Lung (tissue), 12 donors: ENCODE measurements around the gene MAP3K15. TPM values are rescaled to one million over a fixed set of nuclear protein-coding genes. Genes with fewer than 3 reads are reported as not detected.
"Not testable (repeated sequence)": the region's sequence is repeated elsewhere in the genome, so short reads cannot be mapped to it uniquely, and the experiment has no call there.

ENCODE experiments used
- ATAC-seq: fragments of 200-7000 bp; cut with Tn5 transposase; one replicate; pipeline ENCODE4 v1.9.1; 2020; ENCODE audit warnings: moderate number of reproducible peaks; ENCODE audit not compliant: insufficient read depth, low FRiP score
- DNase-seq, 3 donors: peaks; one replicate each; pipeline ENCODE4 v3.0.0-alpha.2; 2013 to 2017
- H3K27ac ChIP-seq, 2 donors: one replicate each; pipeline ENCODE4 v1.5.1; 2013; ENCODE audit warnings: mild to moderate bottlenecking in 2 of 2, moderate library complexity in 2 of 2, control low read depth in 1 of 2, inconsistent platforms in 1 of 2, low read depth in 1 of 2, low read length in 1 of 2
- H3K27me3 ChIP-seq, 3 donors: one replicate each; pipeline ENCODE4 v1.5.1; 2013; ENCODE audit warnings: low read length in 2 of 3; ENCODE audit not compliant: control insufficient read depth in 3 of 3, insufficient read depth in 3 of 3
- H3K36me3 ChIP-seq, 4 donors: one replicate each; pipeline ENCODE4 v1.5.1; 2013; ENCODE audit warnings: low read length in 4 of 4, mild to moderate bottlenecking in 1 of 4, moderate library complexity in 1 of 4; ENCODE audit not compliant: control insufficient read depth in 4 of 4, insufficient read depth in 4 of 4
- H3K4me1 ChIP-seq, 5 donors: one replicate each; pipeline ENCODE4 v1.5.1; 2013; ENCODE audit warnings: low read length in 5 of 5, mild to moderate bottlenecking in 2 of 5, moderate library complexity in 1 of 5; ENCODE audit not compliant: control insufficient read depth in 5 of 5, insufficient read depth in 5 of 5
- H3K4me3 ChIP-seq: one replicate; pipeline ENCODE4 v1.5.1; 2013; ENCODE audit warnings: mild to moderate bottlenecking, control low read depth, moderate library complexity
- H3K9ac ChIP-seq, 2 donors: one replicate each; pipeline ENCODE4 v1.5.1; 2013; ENCODE audit warnings: low read length in 2 of 2, control low read depth in 1 of 2; ENCODE audit not compliant: insufficient read depth in 1 of 2
- H3K9me3 ChIP-seq, 4 donors: one replicate each; pipeline ENCODE4 v1.5.1; 2013; ENCODE audit warnings: low read length in 3 of 4, mild to moderate bottlenecking in 1 of 4, moderate library complexity in 1 of 4; ENCODE audit not compliant: control insufficient read depth in 4 of 4, insufficient read depth in 3 of 4
- WGBS, 2 donors: extraction: QIAGEN DNeasy Blood & Tissue Kit; methylation state at CpG; one replicate each; pipeline ENCODE4 v1.1.7; 2013; 5-methylcytosine and 5-hydroxymethylcytosine counted together
- polyA plus RNA-seq, 2 donors: library from polyadenylated mRNA; stranded (reverse); fragments of 200-250 nt; gene quantifications; one replicate each; pipeline ENCODE4 v1.2.1, GENCODE V29; 2013
- total RNA-seq, 2 donors: library from RNA; depleted of rRNA in 1 of 2; stranded (reverse); fragments of >200 nt in 1 of 2; gene quantifications; one replicate each; pipeline ENCODE4 v1.2.1, GENCODE V29; 2014 to 2021
- TF ChIP-seq, protein P1 (sequence below): IDR thresholded peaks from 2 replicates; pipeline ENCODE4 v1.5.1; 2012; ENCODE audit warnings: mild to moderate bottlenecking; ENCODE audit errors: control extremely low read depth, extremely low read depth
- donor health status: control.
- donor health status: control.
- donor health status: Bipolar disorder and iron deficiency.
- donor health status: healthy.
- donor health status: DM: yes; HTN: yes; CAD: no.

The MAP3K15 gene
- total and polyA plus RNA-seq, 4 donors, result 0.16 to 2.1 (median 0.40) TPM

GRCh38 chrX:19513383-19513782 is 1.9 kb downstream of the MAP3K15 start:
- Histone ChIP-seq H3K27ac (no peak overlapping the region), H3K4me1 (no peaks in the 10 kb centered on the region), H3K9me3 (peaks cover 0 to 7% (median 1%) of the 10 kb centered on the region in 4 donors), H3K9ac (no peak overlapping the region), H3K4me3 (no peak overlapping the region), H3K27me3 (peaks cover 0 to 12% (median 10%) of the 10 kb centered on the region in 3 donors), H3K36me3 (no peaks in the 10 kb centered on the region)
- peak; percentile 25 to 45 (median 44) for DNase-seq
- WGBS, 2 donors, result 13 to 34% methylated on average over 4 of the region's 4 CpGs
- TF ChIP-seq, protein P1, sequence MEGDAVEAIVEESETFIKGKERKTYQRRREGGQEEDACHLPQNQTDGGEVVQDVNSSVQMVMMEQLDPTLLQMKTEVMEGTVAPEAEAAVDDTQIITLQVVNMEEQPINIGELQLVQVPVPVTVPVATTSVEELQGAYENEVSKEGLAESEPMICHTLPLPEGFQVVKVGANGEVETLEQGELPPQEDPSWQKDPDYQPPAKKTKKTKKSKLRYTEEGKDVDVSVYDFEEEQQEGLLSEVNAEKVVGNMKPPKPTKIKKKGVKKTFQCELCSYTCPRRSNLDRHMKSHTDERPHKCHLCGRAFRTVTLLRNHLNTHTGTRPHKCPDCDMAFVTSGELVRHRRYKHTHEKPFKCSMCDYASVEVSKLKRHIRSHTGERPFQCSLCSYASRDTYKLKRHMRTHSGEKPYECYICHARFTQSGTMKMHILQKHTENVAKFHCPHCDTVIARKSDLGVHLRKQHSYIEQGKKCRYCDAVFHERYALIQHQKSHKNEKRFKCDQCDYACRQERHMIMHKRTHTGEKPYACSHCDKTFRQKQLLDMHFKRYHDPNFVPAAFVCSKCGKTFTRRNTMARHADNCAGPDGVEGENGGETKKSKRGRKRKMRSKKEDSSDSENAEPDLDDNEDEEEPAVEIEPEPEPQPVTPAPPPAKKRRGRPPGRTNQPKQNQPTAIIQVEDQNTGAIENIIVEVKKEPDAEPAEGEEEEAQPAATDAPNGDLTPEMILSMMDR, result no peak
- ATAC-seq, result no peak

GRCh38 chrX:19512961-19513360 is 2.3 kb downstream of the MAP3K15 start:
- WGBS, 2 donors, result 29 to 41% methylated on average over 9 of the region's 9 CpGs
- Histone ChIP-seq H3K27me3 (peaks cover 0 to 12% (median 10%) of the 10 kb centered on the region in 3 donors), H3K27ac (no peak overlapping the region), H3K4me1 (no peaks in the 10 kb centered on the region), H3K4me3 (no peak overlapping the region), H3K36me3 (no peaks in the 10 kb centered on the region), H3K9me3 (peaks cover 0 to 6% (median 1%) of the 10 kb centered on the region in 4 donors), H3K9ac (no peak overlapping the region)
- ATAC-seq (no peak), DNase-seq (no peak)
- TF ChIP-seq, protein P1, result no peak

DNA sequence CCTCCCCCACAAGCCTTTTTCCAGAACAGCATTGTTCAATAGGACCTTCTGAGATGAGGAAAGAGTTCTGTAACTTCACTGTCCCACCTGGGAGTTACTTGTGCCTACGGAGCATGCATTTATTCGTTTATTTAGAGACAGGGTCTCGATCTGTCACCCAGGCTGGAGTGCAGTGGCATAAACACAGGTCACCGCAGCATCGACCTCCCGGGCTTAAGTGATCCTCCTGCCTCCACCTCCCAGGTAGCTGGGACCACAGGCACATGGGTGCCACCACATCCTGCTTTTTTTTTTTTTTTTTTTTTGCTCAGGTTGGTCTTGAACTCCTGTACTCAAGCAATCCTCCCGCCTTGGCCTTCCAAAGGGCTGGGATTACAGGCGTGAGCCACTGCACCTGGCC is 2.9 kb downstream of the MAP3K15 start:
- no peaks in the 10 kb centered on the region for H3K36me3 ChIP-seq
- TF ChIP-seq, protein P1, result no peak
- peaks cover 0 to 4% (median 1%) of the 10 kb centered on the region in 4 donors for H3K9me3 ChIP-seq
- no peaks in the 10 kb centered on the region for H3K4me1 ChIP-seq
- no peak overlapping the region for H3K27ac ChIP-seq
- no peak for DNase-seq
- no peak overlapping the region for H3K4me3 ChIP-seq
- peaks cover 0 to 12% (median 10%) of the 10 kb centered on the region in 3 donors for H3K27me3 ChIP-seq
- no peak for ATAC-seq
- 90 to 91% methylated on average over 8 of the region's 8 CpGs for WGBS, 2 donors
- H3K9ac ChIP-seq, result no peak overlapping the region

GRCh38 chrX:19511796-19512195 is 3.5 kb downstream of the MAP3K15 start:
- not testable (repeated sequence) for DNase-seq, H3K4me1 ChIP-seq, H3K9ac ChIP-seq, H3K27ac ChIP-seq, H3K36me3 ChIP-seq, H3K9me3 ChIP-seq, H3K4me3 ChIP-seq, ATAC-seq
- peaks cover 0 to 13% (median 10%) of the 10 kb centered on the region in 3 donors for H3K27me3 ChIP-seq
